Measurements from ENCODE around the gene PLCB1. TPM values are rescaled to one million over a fixed set of nuclear protein-coding genes. Genes with fewer than 3 reads are reported as not detected.

PLCB1 gene
- total RNA-seq, 1 donor from 2014 or later: 10.7 TPM

DNA sequence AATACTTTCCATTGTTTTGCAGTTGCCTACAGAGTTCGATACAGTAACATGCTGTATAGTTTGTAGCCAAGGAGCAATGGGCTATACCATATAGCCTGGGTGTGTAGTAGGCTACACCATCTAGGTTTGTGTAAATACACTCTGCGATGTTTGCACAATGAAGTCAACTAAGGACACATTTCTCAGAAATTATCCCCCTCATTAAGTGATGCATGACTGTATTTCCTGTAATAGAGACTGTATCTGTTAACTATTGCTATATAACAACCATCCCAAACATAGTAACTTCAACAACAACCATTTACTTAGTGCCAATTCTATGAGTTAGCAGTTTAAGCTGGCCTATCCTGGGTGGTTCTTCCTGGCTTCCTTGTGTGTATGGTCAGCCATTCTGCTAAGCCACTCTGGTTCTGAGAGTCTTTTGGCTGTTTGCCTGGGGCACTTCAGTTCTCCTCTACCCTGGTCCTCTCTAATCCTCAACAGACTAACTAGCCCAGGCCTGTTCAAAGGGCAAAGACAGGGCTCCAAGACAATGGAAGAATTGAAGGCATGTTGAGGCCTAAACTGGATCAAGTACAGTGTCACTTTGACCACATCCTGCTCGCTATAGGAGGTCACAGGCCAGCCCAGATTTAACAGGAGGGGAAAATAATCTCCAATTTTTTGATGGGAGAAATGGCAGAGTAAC lies 124.0 kb downstream of the PLCB1 start:
- H3K4me2 ChIP-seq (ENCODE audit: low read length): no peak overlapping the region
- no peaks in the 10 kb centered on the region for H4K20me1 ChIP-seq (ENCODE audit: insufficient read depth, low read length)
- no peak for DNase-seq (ENCODE audit: low read depth)
- Mint-ChIP-seq H3K27me3 (ENCODE audit: low read depth, unreplicated experiment) (no peaks in the 10 kb centered on the region), H3K4me3 (ENCODE audit: unreplicated experiment) (no peak overlapping the region), H3K27ac (ENCODE audit: unreplicated experiment) (no peak overlapping the region), H3K4me1 (ENCODE audit: low read depth, unreplicated experiment) (peaks cover 8% of the 10 kb centered on the region), H3K36me3 (ENCODE audit: low read depth, unreplicated experiment) (no peaks in the 10 kb centered on the region), H3K9me3 (ENCODE audit: unreplicated experiment) (no peaks in the 10 kb centered on the region)
- no peaks in the 10 kb centered on the region for H3K79me2 ChIP-seq (ENCODE audit: insufficient read depth, low read length)
- no peaks in the 10 kb centered on the region for H3K4me1 ChIP-seq (ENCODE audit: insufficient read depth, low read length)
- FAIRE-seq: no peak
- H3K36me3 ChIP-seq (ENCODE audit: insufficient read depth, low read length): no peaks in the 10 kb centered on the region
- no peaks in the 10 kb centered on the region for H3K27me3 ChIP-seq (ENCODE audit: insufficient read depth, low read length)
- H3K4me3 ChIP-seq (ENCODE audit: insufficient read depth, low read depth, low read length): no peak overlapping the region
- no peak overlapping the region for H2AFZ ChIP-seq (ENCODE audit: low read depth, low read length)
- TF ChIP-seq, protein P1, sequence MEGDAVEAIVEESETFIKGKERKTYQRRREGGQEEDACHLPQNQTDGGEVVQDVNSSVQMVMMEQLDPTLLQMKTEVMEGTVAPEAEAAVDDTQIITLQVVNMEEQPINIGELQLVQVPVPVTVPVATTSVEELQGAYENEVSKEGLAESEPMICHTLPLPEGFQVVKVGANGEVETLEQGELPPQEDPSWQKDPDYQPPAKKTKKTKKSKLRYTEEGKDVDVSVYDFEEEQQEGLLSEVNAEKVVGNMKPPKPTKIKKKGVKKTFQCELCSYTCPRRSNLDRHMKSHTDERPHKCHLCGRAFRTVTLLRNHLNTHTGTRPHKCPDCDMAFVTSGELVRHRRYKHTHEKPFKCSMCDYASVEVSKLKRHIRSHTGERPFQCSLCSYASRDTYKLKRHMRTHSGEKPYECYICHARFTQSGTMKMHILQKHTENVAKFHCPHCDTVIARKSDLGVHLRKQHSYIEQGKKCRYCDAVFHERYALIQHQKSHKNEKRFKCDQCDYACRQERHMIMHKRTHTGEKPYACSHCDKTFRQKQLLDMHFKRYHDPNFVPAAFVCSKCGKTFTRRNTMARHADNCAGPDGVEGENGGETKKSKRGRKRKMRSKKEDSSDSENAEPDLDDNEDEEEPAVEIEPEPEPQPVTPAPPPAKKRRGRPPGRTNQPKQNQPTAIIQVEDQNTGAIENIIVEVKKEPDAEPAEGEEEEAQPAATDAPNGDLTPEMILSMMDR (IDR thresholded peaks at IDR 0.05; ENCODE audit: insufficient read depth, low read depth, low read length): no peak
- H3K27ac ChIP-seq (ENCODE audit: low read depth, low read length): no peak overlapping the region
- no peak overlapping the region for H3K9ac ChIP-seq (ENCODE audit: low read length)
- no peaks in the 10 kb centered on the region for H3K9me3 ChIP-seq (ENCODE audit: insufficient read depth, low read depth, low read length)

DNA sequence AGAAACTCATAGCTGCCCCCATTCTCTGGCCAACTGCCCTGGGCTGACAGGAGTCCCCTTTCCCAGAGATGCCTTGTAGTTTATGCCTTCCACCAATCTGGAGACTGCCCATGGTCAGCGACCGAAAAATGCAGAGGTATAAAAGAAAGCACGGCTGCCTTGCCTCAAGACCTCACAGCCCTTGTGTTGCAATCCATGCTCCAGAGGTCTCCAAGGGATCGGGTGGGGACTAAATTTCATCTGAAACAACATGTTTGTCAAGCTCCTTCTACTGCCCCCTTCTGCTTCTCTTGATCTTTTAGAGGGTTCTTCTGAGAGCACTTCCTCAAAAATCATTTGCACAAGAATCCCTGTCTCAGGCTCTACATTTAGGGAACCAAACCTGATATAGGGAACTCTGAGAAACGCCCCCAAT lies 128.8 kb downstream of the PLCB1 start:
- Mint-ChIP-seq H3K4me3 (ENCODE audit: unreplicated experiment) (no peak overlapping the region), H3K36me3 (ENCODE audit: low read depth, unreplicated experiment) (no peaks in the 10 kb centered on the region), H3K27ac (ENCODE audit: unreplicated experiment) (no peak overlapping the region), H3K9me3 (ENCODE audit: unreplicated experiment) (no peaks in the 10 kb centered on the region), H3K4me1 (ENCODE audit: low read depth, unreplicated experiment) (peaks cover 3% of the 10 kb centered on the region), H3K27me3 (ENCODE audit: low read depth, unreplicated experiment) (no peaks in the 10 kb centered on the region)
- H2AFZ ChIP-seq (ENCODE audit: low read depth, low read length): no peak overlapping the region
- no peaks in the 10 kb centered on the region for H4K20me1 ChIP-seq (ENCODE audit: insufficient read depth, low read length)
- no peak overlapping the region for H3K9ac ChIP-seq (ENCODE audit: low read length)
- DNase-seq (ENCODE audit: low read depth) (no peak), FAIRE-seq (no peak)
- no peaks in the 10 kb centered on the region for H3K27me3 ChIP-seq (ENCODE audit: insufficient read depth, low read length)
- H3K79me2 ChIP-seq (ENCODE audit: insufficient read depth, low read length): no peaks in the 10 kb centered on the region
- no peaks in the 10 kb centered on the region for H3K9me3 ChIP-seq (ENCODE audit: insufficient read depth, low read depth, low read length)
- no peak overlapping the region for H3K27ac ChIP-seq (ENCODE audit: low read depth, low read length)
- H3K4me1 ChIP-seq (ENCODE audit: insufficient read depth, low read length): no peaks in the 10 kb centered on the region
- H3K4me3 ChIP-seq (ENCODE audit: insufficient read depth, low read depth, low read length): no peak overlapping the region
- H3K36me3 ChIP-seq (ENCODE audit: insufficient read depth, low read length): no peaks in the 10 kb centered on the region
- no peak overlapping the region for H3K4me2 ChIP-seq (ENCODE audit: low read length)
- no peak for TF ChIP-seq EZH2 (IDR thresholded peaks at IDR 0.05; ENCODE audit: insufficient read depth, low read length)
- TF ChIP-seq, protein P1 (IDR thresholded peaks at IDR 0.05; ENCODE audit: insufficient read depth, low read depth, low read length): no peak

DNA sequence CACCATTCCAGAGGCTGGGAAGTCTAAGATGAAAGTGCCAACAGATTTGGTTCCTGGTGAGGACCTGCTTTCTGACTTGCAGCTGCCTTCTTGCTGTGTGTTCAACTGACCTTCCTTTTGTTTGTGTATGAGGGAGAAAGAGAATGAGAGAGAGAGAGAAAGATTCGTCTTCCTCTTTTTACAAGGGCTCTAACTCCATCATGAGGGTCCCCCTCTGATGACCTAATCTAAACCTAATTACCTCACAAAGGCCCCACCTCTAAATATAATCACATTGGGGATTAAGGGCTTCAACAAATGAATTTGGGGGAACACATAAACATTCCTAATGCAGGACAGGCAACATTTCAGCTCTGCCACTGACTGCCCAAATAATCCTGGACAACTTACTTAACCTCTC lies 130.7 kb downstream of the PLCB1 start:
- Mint-ChIP-seq H3K4me1 (ENCODE audit: low read depth, unreplicated experiment) (peaks cover 3% of the 10 kb centered on the region), H3K27ac (ENCODE audit: unreplicated experiment) (no peak overlapping the region), H3K4me3 (ENCODE audit: unreplicated experiment) (no peak overlapping the region), H3K9me3 (ENCODE audit: unreplicated experiment) (no peaks in the 10 kb centered on the region), H3K27me3 (ENCODE audit: low read depth, unreplicated experiment) (no peaks in the 10 kb centered on the region), H3K36me3 (ENCODE audit: low read depth, unreplicated experiment) (no peaks in the 10 kb centered on the region)
- FAIRE-seq (no peak), DNase-seq (ENCODE audit: low read depth) (no peak)
- Histone ChIP-seq H3K36me3 (ENCODE audit: insufficient read depth, low read length) (no peaks in the 10 kb centered on the region), H3K4me3 (ENCODE audit: insufficient read depth, low read depth, low read length) (no peak overlapping the region), H3K4me2 (ENCODE audit: low read length) (no peak overlapping the region), H3K9me3 (ENCODE audit: insufficient read depth, low read depth, low read length) (no peaks in the 10 kb centered on the region), H3K4me1 (ENCODE audit: insufficient read depth, low read length) (no peaks in the 10 kb centered on the region), H4K20me1 (ENCODE audit: insufficient read depth, low read length) (no peaks in the 10 kb centered on the region), H3K27ac (ENCODE audit: low read depth, low read length) (no peak overlapping the region), H3K79me2 (ENCODE audit: insufficient read depth, low read length) (no peaks in the 10 kb centered on the region), H3K27me3 (ENCODE audit: insufficient read depth, low read length) (no peaks in the 10 kb centered on the region), H2AFZ (ENCODE audit: low read depth, low read length) (no peak overlapping the region), H3K9ac (ENCODE audit: low read length) (no peak overlapping the region)
- TF ChIP-seq EZH2 (IDR thresholded peaks at IDR 0.05; ENCODE audit: insufficient read depth, low read length): no peak
- TF ChIP-seq, protein P1 (IDR thresholded peaks at IDR 0.05; ENCODE audit: insufficient read depth, low read depth, low read length): no peak

All from astrocyte (in vitro differentiated cells and primary cell).